Activated CD8-positive, alpha-beta memory T cell treated with anti-CD3 and anti-CD28 coated beads, Interleukin-2, amount 50 U/mL, for 24 hours (primary cell): ENCODE data around the gene NRXN2.
"Not testable (repeated sequence)": the region's sequence is repeated elsewhere in the genome, so short reads cannot be mapped to it uniquely, and the experiment has no call there.

Source experiments
- DNase-seq: peaks from one replicate; pipeline ENCODE4 v3.0.0-alpha.2; 2020; ENCODE audit errors: extremely low read depth

Gene NRXN2

GRCh38 chr11:64675450-64676260, 47.3 kb downstream of the NRXN2 start:
- DNase-seq, result no peak

DNA sequence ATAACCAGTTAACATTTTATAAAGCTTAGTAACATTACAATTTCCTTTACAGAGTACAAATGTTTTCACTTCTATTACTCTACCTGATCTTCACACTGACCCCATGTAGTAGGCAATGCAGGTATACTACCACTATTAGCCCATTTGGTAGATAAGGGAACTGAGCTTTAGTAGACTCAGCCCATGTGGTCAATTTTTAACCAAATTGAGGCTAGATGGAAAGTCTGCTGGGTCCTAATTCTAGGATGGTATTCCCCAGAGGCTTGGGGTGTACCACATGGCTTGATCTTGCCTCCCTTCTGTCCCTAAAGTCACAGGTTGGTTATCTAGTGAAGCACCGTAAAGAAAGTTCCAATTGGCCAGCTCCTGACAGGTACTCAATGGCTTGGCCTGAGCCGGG, 48.2 kb downstream of the NRXN2 start:
- DNase-seq, result no peak

GRCh38 chr11:64673279-64673678, 49.7 kb downstream of the NRXN2 start:
- DNase-seq, result no peak

DNA sequence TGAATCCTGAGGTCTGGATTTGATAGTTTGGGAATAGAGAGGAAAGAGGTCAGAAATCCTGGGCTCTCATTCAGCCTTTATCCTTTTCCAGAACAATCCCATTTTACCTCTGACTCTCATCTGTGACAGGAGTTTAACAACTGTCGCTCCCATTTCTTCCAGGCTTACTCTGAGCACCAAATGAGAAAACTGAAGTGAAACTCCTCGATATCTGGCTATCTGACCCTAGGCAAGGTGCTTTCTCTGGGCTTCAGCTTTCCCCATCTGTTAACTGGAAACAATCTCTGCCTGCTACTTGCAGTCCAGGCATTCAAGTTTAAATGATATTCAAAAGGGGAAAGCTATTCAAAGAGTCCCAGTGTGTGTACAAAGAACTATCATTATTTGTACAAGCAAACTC, 50.1 kb downstream of the NRXN2 start:
- no peak for DNase-seq

DNA sequence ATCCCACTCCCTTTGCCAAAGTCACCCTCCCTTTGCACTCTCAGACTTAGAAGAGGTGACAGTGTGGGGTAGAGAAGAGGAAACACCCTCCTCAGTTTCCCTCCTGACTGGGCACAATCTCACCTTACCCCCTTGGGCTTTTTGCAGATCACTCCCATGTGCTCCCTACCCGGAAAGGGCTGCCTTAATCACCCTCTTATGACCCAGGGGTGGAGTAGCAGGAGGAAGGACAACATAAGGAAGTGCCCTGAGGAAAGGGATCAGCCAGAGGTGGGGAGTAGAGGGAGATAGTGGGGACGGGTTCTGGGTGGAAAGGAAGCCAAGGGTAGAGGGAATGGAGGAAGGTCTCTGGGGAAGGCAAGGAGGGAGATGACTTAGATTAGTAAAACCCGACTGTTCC, 52.0 kb downstream of the NRXN2 start:
- DNase-seq, result no peak

DNA sequence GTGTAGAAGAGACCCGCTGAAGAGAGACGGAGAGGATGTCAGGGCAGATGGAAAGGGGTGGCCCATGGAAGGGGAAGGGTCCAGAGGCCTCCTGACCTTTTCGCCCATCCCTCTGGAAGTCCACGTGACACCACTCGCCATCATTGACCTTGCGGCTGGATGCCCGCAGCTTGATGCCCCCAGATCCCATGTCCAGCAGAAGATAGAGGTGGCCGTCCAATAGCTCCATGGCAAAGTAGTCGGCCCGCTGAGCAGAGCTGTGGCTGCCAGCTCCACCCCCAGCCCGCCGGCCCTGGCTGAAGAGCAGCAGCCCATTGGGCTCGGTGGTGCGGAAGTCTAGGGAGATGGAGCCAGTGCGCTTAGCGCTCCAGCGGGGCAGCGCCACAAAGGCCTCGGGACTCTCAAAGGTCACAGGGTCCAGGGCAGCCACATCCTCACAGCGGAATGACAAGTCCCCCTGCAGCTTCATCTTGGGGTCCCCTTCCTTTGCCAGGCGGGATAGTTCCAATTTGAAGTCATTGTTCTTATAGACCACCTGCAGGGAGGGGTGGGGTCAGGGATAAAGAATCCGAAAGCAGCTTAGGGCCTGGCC, 55.7 kb downstream of the NRXN2 start:
- DNase-seq, result no peak

DNA sequence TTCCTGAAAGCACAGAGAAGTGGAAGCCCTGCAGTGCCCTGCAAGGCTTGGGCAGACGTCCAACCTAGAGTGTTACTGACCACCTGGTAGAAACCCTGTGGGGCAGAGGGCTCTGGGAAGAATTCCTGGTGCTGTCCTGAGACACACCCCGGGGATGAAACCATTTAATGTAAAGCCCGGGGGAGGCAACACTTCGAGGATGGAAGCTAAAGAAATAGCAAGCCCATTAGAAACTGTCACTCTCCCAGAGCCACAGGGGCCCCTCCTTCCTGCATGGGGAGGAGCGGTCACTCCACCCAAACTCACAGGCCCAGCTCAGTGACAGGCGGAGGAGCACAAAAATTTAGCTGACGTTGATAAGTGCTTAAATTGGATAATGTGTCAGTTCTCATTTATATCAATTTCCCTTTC, 57.6 kb downstream of the NRXN2 start:
- no peak for DNase-seq

DNA sequence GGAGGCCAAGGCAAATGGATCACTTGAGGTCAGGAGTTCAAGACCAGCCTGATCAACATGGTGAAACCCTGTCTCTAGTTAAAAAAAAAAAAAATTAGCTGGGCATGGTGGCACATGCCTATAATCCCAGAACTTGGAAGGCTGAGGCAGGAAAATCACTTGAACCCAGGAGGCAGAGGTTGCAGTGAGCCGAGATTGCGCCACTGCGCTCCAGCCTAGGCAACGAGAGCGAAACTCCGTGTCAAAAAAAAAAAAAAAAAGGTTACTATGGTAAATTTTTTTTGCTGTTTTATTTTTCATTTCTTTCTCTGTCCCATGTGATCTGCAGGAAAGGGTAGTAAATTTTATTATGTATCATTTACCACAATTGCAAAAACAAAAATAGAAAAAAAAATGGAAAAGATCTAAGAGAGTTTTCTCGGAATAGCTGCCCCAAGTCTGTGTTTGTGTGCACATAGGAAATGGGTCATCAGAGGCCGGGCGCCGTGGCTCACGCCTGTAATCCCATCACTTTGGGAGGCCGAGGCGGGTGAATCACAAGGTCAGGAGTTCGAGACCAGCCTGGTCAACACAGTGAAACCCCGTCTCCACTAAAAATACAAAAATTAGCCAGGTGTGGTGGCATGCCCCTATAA, 58.6 kb downstream of the NRXN2 start:
- not testable (repeated sequence) for DNase-seq

- DNase-seq, result no peak
Observed at GRCh38 chr11:64663656-64664055, 59.3 kb downstream of the NRXN2 start.

DNA sequence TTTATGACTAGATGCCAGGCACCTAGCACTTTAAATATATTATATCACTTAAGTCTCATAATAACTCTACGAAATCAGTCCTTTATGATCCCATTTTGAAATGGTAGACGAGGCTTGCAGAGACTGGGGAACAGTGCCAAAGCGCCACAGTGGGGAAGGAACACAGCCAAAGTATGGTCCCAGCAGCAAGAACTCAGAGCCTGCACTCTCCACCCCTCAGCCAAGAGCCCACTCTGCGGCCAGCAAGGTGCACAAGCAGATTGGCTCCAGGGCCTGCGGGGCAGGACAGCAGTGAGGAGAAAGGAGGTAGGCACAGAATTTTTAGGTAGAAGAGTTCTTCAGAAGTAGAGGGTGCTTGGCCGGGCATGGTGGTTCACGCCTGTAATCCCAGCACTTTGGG, 61.4 kb downstream of the NRXN2 start:
- no peak for DNase-seq

GRCh38 chr11:64661146-64661545, 61.9 kb downstream of the NRXN2 start:
- no peak for DNase-seq

DNA sequence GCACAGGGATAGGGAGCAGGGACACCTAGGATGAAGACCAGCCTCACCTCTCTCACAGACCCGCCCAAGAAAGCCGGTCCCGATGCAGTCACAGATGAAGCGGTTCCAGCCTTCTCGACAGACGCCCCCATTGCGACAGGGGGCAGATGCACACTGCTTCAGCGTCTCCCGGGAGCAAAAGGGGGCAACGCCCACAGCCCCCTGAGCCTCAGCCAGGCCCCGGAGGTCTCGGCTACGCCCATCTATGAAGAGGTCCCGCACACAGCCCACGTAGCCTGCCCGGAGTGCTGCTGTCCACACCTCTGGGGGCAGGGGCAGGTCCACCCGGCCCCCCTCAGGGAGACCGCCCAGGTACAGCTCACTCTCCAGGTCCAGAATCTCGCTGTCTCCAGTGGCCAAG, 62.3 kb downstream of the NRXN2 start:
- no peak for DNase-seq

DNA sequence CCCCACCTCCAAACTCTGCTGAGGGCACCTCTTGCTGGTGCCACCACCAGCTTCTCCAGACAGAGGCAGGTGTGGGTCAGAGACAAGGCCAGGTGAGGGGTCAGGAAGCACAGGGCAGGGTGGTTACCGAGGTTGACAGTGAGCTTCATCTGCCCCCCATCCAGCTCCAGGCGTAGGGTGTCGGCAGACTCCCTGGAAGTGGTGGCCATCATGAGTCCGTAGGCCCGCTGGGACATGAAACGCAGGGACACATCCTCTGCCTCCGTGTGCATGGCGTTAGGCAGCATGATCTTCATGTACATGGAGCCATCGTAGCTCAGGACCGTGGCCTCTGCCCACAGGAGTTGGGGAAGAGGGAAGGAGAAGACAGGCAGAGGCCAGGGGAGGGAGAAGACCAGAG, 62.8 kb downstream of the NRXN2 start:
- no peak for DNase-seq

DNA sequence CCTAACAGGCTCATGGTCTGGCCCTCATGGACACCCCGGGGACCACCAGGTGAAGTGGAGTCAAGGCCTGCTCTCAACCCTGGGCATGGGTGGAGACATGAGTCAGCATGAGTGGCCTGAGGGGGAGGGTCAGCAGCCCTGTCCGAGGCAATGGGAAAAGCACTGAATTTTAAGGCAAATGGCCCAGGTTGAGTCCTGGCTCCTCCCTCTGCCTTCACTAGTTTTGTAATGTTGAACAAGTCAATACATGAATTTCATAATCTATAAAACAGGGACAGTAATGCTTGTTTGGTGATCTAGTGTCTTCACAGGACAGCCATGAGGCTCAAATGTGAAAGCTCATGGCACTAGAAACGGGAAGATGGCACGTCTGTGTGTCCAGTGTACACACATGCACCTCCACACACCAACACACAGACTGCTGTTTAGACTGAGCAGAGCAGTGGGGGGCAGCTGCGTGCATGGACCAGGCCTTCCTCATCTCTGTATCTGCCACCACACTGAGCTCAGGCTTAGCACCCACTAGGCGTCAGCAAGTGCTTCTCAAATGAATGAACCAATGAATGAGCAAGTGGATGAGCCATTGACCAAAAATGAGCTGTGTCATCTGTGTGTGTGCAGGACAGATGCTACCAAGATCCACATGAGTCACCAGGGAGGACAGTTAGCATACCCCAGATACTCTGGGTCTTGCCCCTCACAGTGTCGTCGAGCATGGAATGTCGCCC, 63.4 kb downstream of the NRXN2 start:
- no peak for DNase-seq

- DNase-seq, result no peak
Observed at GRCh38 chr11:64658265-64658664, 64.7 kb downstream of the NRXN2 start.

DNA sequence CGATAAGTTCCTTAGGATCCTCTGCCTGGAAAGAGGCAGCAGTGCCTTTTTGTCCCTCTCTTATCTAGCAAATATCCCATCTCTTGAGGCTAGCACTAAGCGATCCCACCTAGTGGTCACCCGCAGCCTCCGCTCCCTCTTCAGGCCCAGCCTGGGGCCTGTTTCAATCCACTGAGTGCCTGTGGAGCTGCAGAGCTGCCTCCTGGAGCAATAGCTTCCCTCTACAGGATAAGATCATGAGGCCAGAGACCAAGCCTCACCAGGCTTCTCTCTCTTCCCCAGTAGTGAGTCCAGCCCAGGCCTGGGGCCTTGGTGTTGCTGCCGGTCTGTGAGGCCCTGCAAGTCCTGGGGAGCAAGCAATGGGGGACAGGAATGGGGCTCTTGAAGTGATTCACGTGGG, 66.1 kb downstream of the NRXN2 start:
- no peak for DNase-seq

DNA sequence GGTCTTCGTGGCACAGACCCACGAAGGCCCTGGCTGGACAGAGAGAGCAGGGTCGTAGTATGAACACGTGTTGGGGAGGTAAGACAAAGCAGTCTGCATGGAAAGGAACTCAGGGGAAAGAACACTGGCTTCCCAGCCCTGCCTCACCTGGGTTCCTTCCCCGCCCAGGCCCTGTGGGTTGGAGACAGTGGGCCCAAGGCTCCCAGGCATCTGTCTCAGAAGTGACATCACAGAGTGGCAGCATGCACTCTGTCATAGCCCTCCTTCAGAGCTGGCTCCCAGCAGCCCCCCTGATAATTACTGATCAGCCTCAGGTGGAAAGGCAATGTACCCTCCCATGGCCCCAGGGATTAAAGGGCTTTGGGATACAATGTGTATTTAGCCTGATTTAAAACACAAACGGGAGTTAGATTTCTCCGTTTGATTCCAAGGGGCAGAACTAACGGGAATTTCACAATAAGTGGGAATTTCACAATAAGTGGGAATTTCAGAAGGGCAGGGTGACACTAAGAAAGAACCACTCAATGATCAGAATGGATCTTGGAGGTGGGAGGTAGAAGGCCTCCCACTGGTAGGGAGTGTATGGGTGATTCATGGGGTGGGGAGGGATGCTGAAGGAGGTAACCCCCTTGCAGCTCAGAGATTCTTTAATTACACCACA, 66.9 kb downstream of the NRXN2 start:
- DNase-seq, result no peak

DNA sequence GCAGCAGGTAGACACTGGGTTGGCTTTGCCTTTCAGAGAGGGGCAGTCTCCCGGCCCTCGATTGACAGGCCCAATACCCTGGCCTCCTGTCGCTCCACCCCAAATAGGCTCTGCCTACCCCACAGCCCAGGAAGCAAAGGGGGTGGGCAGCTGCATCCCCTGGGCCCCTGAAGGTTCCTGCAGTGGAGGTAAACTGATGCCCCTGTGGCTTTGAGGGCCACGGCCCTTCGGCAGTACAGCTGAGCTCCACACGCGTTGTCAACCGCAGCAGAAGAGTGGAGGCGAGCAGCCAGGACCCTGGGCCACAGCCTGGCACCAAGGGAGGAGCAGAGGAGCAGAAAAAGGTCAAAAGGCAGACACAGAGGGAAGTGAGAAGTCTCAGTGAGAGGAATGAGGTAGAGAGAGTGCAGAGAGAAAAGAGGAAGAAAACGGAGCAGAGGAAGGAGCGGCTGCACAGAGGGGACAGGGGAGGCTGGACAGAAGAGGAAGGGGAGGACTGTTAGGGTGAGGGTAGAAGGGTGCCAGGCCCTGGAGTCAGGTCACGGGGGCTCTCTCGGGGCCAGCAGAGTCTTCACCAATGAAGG, 67.9 kb downstream of the NRXN2 start:
- no peak for DNase-seq

DNA sequence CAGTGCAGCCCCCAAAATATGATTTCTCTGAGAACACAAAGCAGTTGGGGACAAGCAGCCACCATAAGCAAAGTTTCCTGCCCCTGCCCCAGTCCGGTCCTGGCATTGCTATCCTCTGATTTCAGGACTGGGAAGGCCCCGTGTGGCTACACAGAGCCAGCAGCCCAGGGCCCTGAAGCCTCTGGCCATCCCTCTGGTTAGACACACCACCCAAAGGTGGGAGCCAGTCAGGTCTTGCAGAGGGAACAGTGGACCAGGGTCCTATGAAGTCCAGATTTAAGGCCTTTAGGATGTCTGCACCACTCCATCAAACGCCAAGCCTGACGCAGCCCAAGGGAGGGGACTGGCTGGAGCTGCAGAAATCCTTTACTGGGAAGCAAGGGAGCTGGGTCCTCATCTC, 68.6 kb downstream of the NRXN2 start:
- DNase-seq, result no peak

GRCh38 chr11:64653388-64653973, 69.5 kb downstream of the NRXN2 start:
- DNase-seq, result no peak
